NCI-H82 treated with DMSO at 0.1 percent for 48 hours (cell line): ENCODE data around the gene PTGDR2.

Source experiments
- DNase-seq: peaks from one replicate; lab custom pipeline; 2025; ENCODE audit not compliant: unreplicated experiment; lab: John Stamatoyannopoulos, UW

PTGDR2 gene

GRCh38 chr11:60858731-60859464, 3.1 kb upstream of the PTGDR2 start:
- DNase-seq = no peak

GRCh38 chr11:60858236-60858635, 2.5 kb upstream of the PTGDR2 start:
- no peak for DNase-seq

GRCh38 chr11:60857378-60858232, 1.9 kb upstream of the PTGDR2 start:
- DNase-seq = no peak

GRCh38 chr11:60854847-60855725, 664 bp downstream of the PTGDR2 start:
- DNase-seq = no peak

- no peak for DNase-seq
Measured at GRCh38 chr11:60854140-60854846, 1.5 kb downstream of the PTGDR2 start.

GRCh38 chr11:60852982-60853950, 2.5 kb downstream of the PTGDR2 start:
- DNase-seq = no peak

- DNase-seq = no peak
Measured at GRCh38 chr11:60852117-60852981, 3.4 kb downstream of the PTGDR2 start.

- no peak for DNase-seq
Measured at GRCh38 chr11:60851327-60852104, 4.2 kb downstream of the PTGDR2 start.

GRCh38 chr11:60849641-60850520, 5.9 kb downstream of the PTGDR2 start:
- no peak for DNase-seq

GRCh38 chr11:60848714-60849151, 7.0 kb downstream of the PTGDR2 start:
- DNase-seq = no peak

GRCh38 chr11:60847896-60848295, 7.9 kb downstream of the PTGDR2 start:
- no peak for DNase-seq

GRCh38 chr11:60847281-60847680, 8.5 kb downstream of the PTGDR2 start:
- no peak for DNase-seq

- DNase-seq = no peak
Measured at GRCh38 chr11:60845338-60845737, 10.4 kb downstream of the PTGDR2 start.

- no peak for DNase-seq
Measured at GRCh38 chr11:60844870-60845221, 10.9 kb downstream of the PTGDR2 start.

GRCh38 chr11:60844045-60844869, 11.5 kb downstream of the PTGDR2 start:
- no peak for DNase-seq
